Osteocyte (in vitro differentiated cells): ENCODE results near the gene DHRS12. TPM values are rescaled to one million over a fixed set of nuclear protein-coding genes. Genes with fewer than 3 reads are reported as not detected.

Experiments
- DNase-seq: peaks from one replicate; pipeline ENCODE4 v3.0.0; 2021; ENCODE audit warnings: mixed read lengths; ENCODE audit not compliant: unreplicated experiment; ENCODE audit errors: extremely low spot score
- H3K27ac Mint-ChIP-seq: one replicate; pipeline ENCODE4 v1.8.0; 2021; ENCODE audit warnings: mild to moderate bottlenecking, mixed read lengths; ENCODE audit not compliant: unreplicated experiment
- H3K27me3 Mint-ChIP-seq: one replicate; pipeline ENCODE4 v1.8.0; 2021; ENCODE audit warnings: mixed read lengths; ENCODE audit not compliant: unreplicated experiment
- H3K36me3 Mint-ChIP-seq: one replicate; pipeline ENCODE4 v1.8.0; 2021; ENCODE audit warnings: mixed read lengths; ENCODE audit not compliant: unreplicated experiment
- H3K4me1 Mint-ChIP-seq: one replicate; pipeline ENCODE4 v1.8.0; 2021; ENCODE audit warnings: mixed read lengths; ENCODE audit not compliant: unreplicated experiment
- H3K4me3 Mint-ChIP-seq: one replicate; pipeline ENCODE4 v1.8.0; 2021; ENCODE audit warnings: mild to moderate bottlenecking, moderate library complexity, mixed read lengths; ENCODE audit not compliant: unreplicated experiment
- H3K9me3 Mint-ChIP-seq: one replicate; pipeline ENCODE4 v1.8.0; 2021; ENCODE audit warnings: mixed read lengths; ENCODE audit not compliant: unreplicated experiment
- CTCF ChIP-seq: fragments of 200-600 bp; sonication (generic); IDR thresholded peaks from 2 replicates; pipeline ENCODE4 v1.5.0; 2021; ENCODE audit warnings: antibody characterized with exemption, mild to moderate bottlenecking, moderate library complexity
- total RNA-seq: library from RNA; stranded (reverse); gene quantifications from 2 replicates; pipeline ENCODE4 v1.2.1, GENCODE V29; 2021

DHRS12 gene
- total RNA-seq, 1 donor from 2014 or later, result 9.2 TPM

DNA sequence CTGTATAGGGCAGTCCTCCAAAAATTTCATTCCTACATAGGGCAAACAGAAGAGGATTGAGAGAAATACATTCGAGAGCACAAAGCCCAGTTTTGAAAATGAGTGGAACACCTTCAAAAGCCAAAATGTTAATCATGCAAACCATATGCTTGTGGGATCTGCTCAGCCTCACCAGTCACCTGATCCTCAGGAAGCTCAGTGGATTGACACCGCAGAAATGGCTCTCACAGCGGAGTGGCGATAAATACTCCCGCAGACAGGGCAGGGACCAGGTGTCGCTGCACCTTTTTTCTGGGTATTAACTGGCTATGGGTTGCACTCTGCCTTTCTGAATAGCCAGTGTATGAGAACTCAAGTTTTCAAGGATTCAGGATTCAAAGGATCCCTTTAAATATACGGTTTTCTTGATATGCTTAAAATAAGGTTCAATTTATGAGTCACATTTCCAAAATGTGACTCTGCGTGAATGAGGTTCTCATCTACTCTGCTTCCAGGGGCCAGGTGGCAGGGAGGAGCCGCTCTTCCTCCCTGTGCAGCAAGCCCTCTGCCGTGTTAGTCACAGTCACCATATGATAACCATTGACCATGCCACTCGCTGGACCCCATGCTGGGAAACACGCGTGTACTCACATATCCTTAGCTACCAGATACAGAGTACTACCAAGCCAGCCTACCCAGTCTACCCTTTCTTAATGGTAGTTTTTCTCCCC is 18.3 kb upstream of the DHRS12 start:
- no peak overlapping the region for H3K4me3 Mint-ChIP-seq
- no peak for DNase-seq
- no peak overlapping the region for H3K27ac Mint-ChIP-seq
- H3K27me3 Mint-ChIP-seq, result peaks cover 36% of the 10 kb centered on the region
- no peak for TF ChIP-seq CTCF
- H3K4me1 Mint-ChIP-seq, result peaks cover 6% of the 10 kb centered on the region
- no peaks in the 10 kb centered on the region for H3K36me3 Mint-ChIP-seq
- H3K9me3 Mint-ChIP-seq, result no peaks in the 10 kb centered on the region

- no peaks in the 10 kb centered on the region for H3K9me3 Mint-ChIP-seq
- TF ChIP-seq CTCF, result no peak
- peaks cover 6% of the 10 kb centered on the region for H3K4me1 Mint-ChIP-seq
- no peak overlapping the region for H3K27ac Mint-ChIP-seq
- no peak for DNase-seq
- peaks cover 43% of the 10 kb centered on the region for H3K27me3 Mint-ChIP-seq
- H3K36me3 Mint-ChIP-seq, result no peaks in the 10 kb centered on the region
- H3K4me3 Mint-ChIP-seq, result no peak overlapping the region
Observed at GRCh38 chr13:51821606-51822005, 17.6 kb upstream of the DHRS12 start.

DNA sequence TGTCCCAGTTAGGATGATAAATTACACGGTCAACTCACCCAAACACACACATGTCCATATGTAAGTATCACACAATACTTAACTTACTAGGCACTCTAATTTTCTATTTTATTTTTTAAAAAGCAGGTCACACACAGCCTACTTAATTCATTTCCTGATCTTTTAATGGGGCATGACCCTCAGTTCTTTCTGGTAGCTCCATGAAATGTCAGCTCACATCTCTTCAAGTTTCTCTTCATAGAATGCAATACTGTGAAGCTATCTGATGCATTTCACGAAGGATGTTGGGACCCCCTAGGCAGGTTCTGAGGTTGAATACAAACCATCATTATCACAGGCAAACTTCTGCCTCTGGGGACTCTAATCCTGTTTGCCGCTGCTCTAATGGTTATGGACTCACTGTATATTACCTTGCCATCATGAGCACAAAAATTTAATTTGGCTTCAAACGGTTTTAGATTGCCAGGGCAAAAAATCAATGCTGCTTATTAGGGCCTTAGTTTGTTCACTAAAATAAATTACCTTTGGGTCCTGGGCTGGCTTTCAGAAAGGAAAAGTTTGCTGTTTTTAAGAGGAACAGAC is 16.1 kb upstream of the DHRS12 start:
- Mint-ChIP-seq H3K27ac (no peak overlapping the region), H3K4me1 (peaks cover 8% of the 10 kb centered on the region), H3K27me3 (peaks cover 46% of the 10 kb centered on the region), H3K9me3 (no peaks in the 10 kb centered on the region), H3K36me3 (no peaks in the 10 kb centered on the region), H3K4me3 (no peak overlapping the region)
- DNase-seq, result no peak
- no peak for TF ChIP-seq CTCF

DNA sequence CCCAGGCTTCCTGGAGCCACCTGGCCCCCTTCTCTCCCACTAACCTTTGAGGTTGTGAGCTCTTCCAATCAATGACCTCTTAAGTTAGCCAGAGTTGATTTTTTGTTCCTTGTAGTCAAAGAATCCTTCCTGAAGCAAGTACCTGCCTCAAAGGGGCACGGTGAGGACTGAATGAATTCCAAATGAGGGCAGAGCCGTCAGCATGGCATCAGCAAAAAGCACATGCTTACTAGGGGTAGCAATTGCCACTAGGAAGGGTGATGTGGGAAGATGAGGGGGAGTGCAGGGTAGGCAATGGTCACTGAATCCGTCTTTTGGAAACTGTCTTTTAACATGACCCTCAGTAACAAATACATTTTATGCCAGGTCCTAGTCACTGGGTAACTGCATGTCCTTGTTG is 15.6 kb upstream of the DHRS12 start:
- peaks cover 8% of the 10 kb centered on the region for H3K4me1 Mint-ChIP-seq
- H3K9me3 Mint-ChIP-seq, result no peaks in the 10 kb centered on the region
- H3K36me3 Mint-ChIP-seq, result no peaks in the 10 kb centered on the region
- no peak overlapping the region for H3K4me3 Mint-ChIP-seq
- DNase-seq, result no peak
- no peak for TF ChIP-seq CTCF
- peaks cover 46% of the 10 kb centered on the region for H3K27me3 Mint-ChIP-seq
- H3K27ac Mint-ChIP-seq, result no peak overlapping the region

GRCh38 chr13:51818781-51819511 is 15.0 kb upstream of the DHRS12 start:
- H3K36me3 Mint-ChIP-seq, result no peaks in the 10 kb centered on the region
- H3K27ac Mint-ChIP-seq, result no peak overlapping the region
- no peaks in the 10 kb centered on the region for H3K9me3 Mint-ChIP-seq
- peaks cover 46% of the 10 kb centered on the region for H3K27me3 Mint-ChIP-seq
- DNase-seq, result no peak
- H3K4me3 Mint-ChIP-seq, result no peak overlapping the region
- no peak for TF ChIP-seq CTCF
- peaks cover 8% of the 10 kb centered on the region for H3K4me1 Mint-ChIP-seq
